SKM-1 (cell line): ENCODE data around the gene ST3GAL6.

ENCODE experiments used
- DNase-seq: peaks from one replicate; lab custom pipeline; 2025; ENCODE audit not compliant: unreplicated experiment; lab: John Stamatoyannopoulos, UW

ST3GAL6 gene

GRCh38 chr3:98739266-98739665, 23.9 kb upstream of the ST3GAL6 start:
- no peak for DNase-seq

GRCh38 chr3:98740324-98740723, 22.8 kb upstream of the ST3GAL6 start:
- no peak for DNase-seq

GRCh38 chr3:98741121-98741716, 21.9 kb upstream of the ST3GAL6 start:
- no peak for DNase-seq

- DNase-seq, result no peak
Measured at GRCh38 chr3:98743071-98743470, 20.1 kb upstream of the ST3GAL6 start.

GRCh38 chr3:98744283-98744682, 18.9 kb upstream of the ST3GAL6 start:
- no peak for DNase-seq

GRCh38 chr3:98745718-98746117, 17.4 kb upstream of the ST3GAL6 start:
- DNase-seq, result no peak

GRCh38 chr3:98746122-98746521, 17.0 kb upstream of the ST3GAL6 start:
- no peak for DNase-seq

- DNase-seq, result no peak
Measured at GRCh38 chr3:98746882-98747281, 16.3 kb upstream of the ST3GAL6 start.

GRCh38 chr3:98750276-98750919, 12.7 kb upstream of the ST3GAL6 start:
- no peak for DNase-seq

- no peak for DNase-seq
Measured at GRCh38 chr3:98754483-98754882, 8.7 kb upstream of the ST3GAL6 start.

GRCh38 chr3:98755601-98756000, 7.5 kb upstream of the ST3GAL6 start:
- DNase-seq, result no peak

- DNase-seq, result no peak
Measured at GRCh38 chr3:98759629-98760028, 3.5 kb upstream of the ST3GAL6 start.

- peak; percentile 80 for DNase-seq
Measured at GRCh38 chr3:98761643-98762229, 1.4 kb upstream of the ST3GAL6 start.

GRCh38 chr3:98763819-98764418, 779 bp downstream of the ST3GAL6 start:
- DNase-seq, result no peak

- peak; percentile 48 for DNase-seq
Measured at GRCh38 chr3:98764472-98764884, 1.3 kb downstream of the ST3GAL6 start.

GRCh38 chr3:98765721-98766120, 2.6 kb downstream of the ST3GAL6 start:
- DNase-seq, result no peak

GRCh38 chr3:98766924-98767323, 3.8 kb downstream of the ST3GAL6 start:
- no peak for DNase-seq

- no peak for DNase-seq
Measured at GRCh38 chr3:98768961-98769360, 5.8 kb downstream of the ST3GAL6 start.

- DNase-seq, result no peak
Measured at GRCh38 chr3:98769448-98769847, 6.3 kb downstream of the ST3GAL6 start.

- DNase-seq, result no peak
Measured at GRCh38 chr3:98770261-98771039, 7.3 kb downstream of the ST3GAL6 start.

GRCh38 chr3:98772022-98772421, 8.9 kb downstream of the ST3GAL6 start:
- no peak for DNase-seq
